Occipital lobe (tissue), 2 donors: ENCODE measurements around the gene SNCB. TPM values are rescaled to one million over a fixed set of nuclear protein-coding genes. Genes with fewer than 3 reads are reported as not detected.

Experiments
- DNase-seq: peaks from one replicate; lab custom pipeline; 2025; lab: John Stamatoyannopoulos, UW
- total RNA-seq: library from RNA; depleted of rRNA; stranded (reverse); fragments of >200 nt; gene quantifications from one replicate; pipeline ENCODE4 v1.2.3, GENCODE V29; 2014

The SNCB gene
- total RNA-seq, 1 donor from 2014 or later: 12.6 TPM

GRCh38 chr5:176644878-176645670 lies 14.7 kb upstream of the SNCB start:
- DNase-seq: no peak

GRCh38 chr5:176644294-176644693 lies 14.0 kb upstream of the SNCB start:
- no peak for DNase-seq

DNA sequence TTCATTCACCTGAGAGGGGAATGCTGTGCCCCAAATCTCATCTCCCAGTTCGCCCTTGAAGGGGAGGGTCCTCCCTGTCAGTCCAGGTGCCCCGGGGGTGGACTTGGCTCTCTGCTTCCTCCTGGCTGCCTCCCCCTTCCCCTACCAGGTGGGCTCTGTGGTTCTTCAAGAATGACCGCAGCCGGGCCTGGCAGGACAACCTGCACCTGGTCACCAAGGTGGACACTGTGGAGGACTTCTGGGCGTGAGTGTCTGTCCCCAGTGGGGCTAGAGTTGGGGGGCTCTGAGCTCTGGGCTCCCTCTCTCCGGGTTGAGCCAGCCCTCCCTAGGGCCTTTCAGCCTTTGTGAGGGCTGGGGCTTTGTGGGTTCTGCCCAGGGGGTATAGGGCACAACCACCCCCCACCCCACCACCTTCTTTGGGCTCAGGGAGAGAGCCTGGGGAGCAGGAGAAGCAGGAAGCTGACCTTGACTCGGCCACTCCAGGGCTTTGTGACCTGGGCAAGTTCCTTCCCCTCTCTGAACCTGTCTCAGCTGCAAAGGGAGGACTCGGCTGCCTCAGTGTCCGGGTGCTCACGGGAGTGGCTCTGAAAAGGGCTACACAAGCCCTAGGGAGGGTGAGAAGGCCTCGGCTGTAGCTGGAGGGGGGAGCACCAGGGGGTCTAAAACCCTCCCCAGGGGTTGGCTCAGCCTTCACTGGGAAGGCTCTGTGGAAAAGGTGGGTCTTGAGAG lies 13.3 kb upstream of the SNCB start:
- no peak for DNase-seq

- no peak for DNase-seq
Measured at GRCh38 chr5:176642675-176643490, 12.5 kb upstream of the SNCB start.

GRCh38 chr5:176640616-176641015 lies 10.3 kb upstream of the SNCB start:
- DNase-seq: no peak

DNA sequence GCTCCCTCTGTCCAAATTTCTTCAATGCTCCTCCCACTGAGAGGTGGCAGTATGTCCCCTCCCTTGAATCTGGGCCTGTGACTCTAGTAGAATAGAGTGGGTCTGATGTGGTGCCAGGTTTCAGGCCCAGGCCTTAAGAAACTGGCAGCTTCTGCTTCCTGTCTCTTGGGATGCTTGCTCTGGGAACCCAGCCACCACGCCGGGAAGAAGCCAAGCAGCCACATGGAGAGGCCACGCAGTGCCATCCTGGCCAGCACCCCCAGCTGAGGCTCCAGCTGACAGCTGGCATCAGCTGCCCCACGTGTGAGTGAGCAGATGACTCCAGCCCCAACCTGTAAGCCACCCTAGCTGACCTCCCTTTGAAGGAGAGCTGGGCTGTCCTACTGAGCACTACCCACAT lies 9.6 kb upstream of the SNCB start:
- DNase-seq: peak; percentile 56

DNA sequence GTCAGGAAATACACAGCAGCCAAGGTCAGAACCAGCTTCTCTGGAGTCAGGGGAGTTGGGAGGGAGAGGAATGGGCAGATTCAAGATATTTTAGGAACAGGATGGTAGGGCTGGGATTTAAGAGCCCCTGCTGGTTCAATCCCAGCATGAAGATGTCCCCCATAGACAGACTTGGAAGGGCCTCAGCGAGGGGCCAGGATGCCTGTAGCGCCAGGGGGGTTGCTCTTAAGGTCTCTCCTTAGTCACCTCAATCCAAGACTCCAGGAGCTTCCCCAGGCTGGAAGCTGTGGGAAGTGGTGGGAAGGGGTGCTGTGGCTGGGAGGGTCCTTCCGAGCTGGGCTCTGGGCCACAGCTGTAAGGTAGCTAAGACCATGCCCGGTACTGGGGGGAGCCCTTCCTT lies 8.9 kb upstream of the SNCB start:
- DNase-seq: no peak

GRCh38 chr5:176638437-176638836 lies 8.1 kb upstream of the SNCB start:
- no peak for DNase-seq

GRCh38 chr5:176637556-176637955 lies 7.2 kb upstream of the SNCB start:
- DNase-seq: no peak

GRCh38 chr5:176636426-176636825 lies 6.1 kb upstream of the SNCB start:
- no peak for DNase-seq

- DNase-seq: no peak
Measured at GRCh38 chr5:176633598-176633997, 3.3 kb upstream of the SNCB start.

GRCh38 chr5:176632745-176633144 lies 2.4 kb upstream of the SNCB start:
- DNase-seq: no peak

- DNase-seq: no peak
Measured at GRCh38 chr5:176631383-176632200, 1.3 kb upstream of the SNCB start.

GRCh38 chr5:176630681-176631222 lies 418 bp upstream of the SNCB start:
- no peak for DNase-seq

GRCh38 chr5:176629317-176629852 lies 949 bp downstream of the SNCB start:
- DNase-seq: no peak

GRCh38 chr5:176628406-176629228 lies 1.7 kb downstream of the SNCB start:
- DNase-seq: no peak

- no peak for DNase-seq
Measured at GRCh38 chr5:176627582-176627981, 2.8 kb downstream of the SNCB start.

GRCh38 chr5:176626876-176627236 lies 3.5 kb downstream of the SNCB start:
- DNase-seq: no peak

GRCh38 chr5:176625966-176626875 lies 4.1 kb downstream of the SNCB start:
- no peak for DNase-seq
